ENCODE data around the gene CLIC6.

The CLIC6 gene

DNA sequence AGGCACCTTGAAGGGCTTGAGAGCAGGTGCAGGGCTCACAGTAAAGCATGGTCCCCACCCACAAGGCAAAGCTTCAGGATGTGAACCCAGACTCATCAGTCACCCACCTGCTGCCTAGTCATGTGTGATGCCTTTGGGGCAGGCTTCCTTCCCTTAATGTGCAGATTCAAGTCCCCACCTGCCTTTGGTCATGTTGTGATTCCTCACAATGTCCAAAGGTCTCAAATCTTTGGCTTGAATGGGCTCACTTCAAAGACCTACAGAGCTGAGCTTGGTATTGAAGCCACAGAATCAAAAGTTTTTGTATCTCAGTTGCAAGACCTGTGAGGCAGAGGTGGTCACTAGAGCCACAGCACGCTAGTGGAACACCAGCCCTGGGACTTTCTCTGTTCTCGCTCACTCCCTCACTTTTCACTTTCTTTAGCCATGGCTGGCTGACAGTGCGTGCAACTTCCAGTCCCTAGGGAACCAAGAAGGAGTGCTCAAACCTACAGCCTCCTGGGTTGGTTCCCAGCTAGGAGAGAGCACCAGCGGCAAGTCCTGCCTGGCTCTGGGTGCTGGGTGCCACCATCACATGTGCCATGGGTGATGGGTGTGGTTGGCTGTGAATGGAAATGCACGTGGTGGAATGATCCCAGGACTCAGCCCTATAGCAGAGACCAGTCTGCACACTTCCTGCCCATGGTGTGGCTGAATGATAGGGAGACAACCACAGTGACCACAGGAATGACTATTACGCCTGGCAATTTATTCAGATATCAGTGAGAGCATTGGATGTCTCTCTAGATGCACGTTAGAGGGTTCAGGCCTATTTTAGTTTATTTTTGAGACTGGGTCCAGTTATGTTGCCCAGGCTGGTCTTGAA is 26.4 kb upstream of the CLIC6 start:
- H3K27ac ChIP-seq, result no peak overlapping the region
- TF ChIP-seq CTCF (IDR thresholded peaks at IDR 0.05), result no peak
- TF ChIP-seq ZFX (IDR thresholded peaks at IDR 0.05; ENCODE audit: borderline replicate concordance), result no peak

DNA sequence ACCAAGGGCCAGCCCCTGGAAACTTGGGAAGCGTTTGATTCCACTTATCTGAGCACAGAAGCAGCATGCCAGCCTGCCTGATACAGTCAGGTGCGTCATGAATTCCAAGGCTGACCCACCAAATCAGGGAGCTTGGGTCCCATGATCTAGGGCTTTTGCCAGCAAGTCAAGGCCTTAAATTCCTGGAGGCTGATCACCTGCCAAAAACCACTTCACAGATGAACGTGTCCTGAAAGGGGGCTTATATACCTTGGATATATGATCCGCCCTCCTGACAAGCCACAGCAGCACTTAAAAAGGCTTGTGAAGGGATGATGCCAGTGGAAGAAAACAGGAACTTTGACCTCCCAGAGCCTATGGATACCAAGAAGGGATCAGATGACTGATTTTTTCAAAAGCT is 24.0 kb upstream of the CLIC6 start:
- TF ChIP-seq CTCF (IDR thresholded peaks at IDR 0.05) (no peak), ZFX (IDR thresholded peaks at IDR 0.05; ENCODE audit: borderline replicate concordance) (no peak)
- no peak overlapping the region for H3K27ac ChIP-seq

DNA sequence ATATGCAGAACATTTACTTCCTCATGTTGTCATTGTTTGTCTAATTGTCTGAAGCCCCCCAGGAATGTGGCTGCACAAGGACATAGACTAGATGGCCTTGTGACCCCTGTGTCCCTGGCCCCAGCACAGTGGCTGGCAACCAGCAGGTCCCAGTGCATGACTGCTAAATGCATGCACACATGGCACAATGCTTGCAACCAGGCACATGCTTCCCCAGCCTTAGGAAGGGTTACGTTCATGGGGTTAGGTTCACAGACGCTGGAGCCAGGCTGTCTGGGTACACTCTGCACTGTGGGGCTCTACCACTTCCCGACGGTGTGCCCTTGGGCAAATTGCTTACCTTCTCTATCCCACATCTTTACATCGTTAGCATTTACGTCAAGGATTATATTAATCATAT is 21.2 kb upstream of the CLIC6 start:
- H3K27ac ChIP-seq, result no peak overlapping the region
- TF ChIP-seq ZFX (IDR thresholded peaks at IDR 0.05; ENCODE audit: borderline replicate concordance) (no peak), CTCF (IDR thresholded peaks at IDR 0.05) (no peak)

DNA sequence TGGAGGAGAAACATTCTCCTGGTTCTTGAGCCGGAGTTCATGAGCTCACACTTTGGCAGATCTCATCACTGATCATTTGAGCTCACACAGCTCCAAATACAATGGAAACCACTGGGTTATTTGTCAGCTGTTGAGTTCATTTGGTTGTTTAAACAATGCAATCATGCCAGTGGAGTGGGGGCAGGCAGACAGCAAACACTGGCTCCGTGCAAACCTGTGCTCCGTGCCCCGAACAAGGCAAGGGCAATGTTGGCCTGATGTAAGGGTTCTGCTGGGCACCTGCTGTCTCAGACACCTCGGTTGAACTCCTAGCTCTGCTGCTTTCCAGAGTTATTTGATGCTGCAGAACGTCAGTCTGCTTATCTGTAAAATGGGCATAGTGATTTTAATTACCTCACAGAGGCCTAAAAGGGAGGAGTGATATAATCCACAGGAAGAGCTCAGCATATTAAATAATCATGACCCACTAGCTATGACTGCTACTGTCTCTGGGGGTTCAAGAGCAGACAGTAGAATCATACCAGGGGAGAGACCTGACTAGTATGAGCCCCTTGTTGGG is 20.0 kb upstream of the CLIC6 start:
- H3K27ac ChIP-seq, result no peak overlapping the region
- TF ChIP-seq CTCF (IDR thresholded peaks at IDR 0.05), result no peak
- no peak for TF ChIP-seq ZFX (IDR thresholded peaks at IDR 0.05; ENCODE audit: borderline replicate concordance)

- no peak for TF ChIP-seq CTCF (IDR thresholded peaks at IDR 0.05)
- TF ChIP-seq ZFX (IDR thresholded peaks at IDR 0.05; ENCODE audit: borderline replicate concordance), result no peak
- H3K27ac ChIP-seq, result no peak overlapping the region
Measured at GRCh38 chr21:34649400-34649799, 19.4 kb upstream of the CLIC6 start.

- H3K27ac ChIP-seq, result no peak overlapping the region
- TF ChIP-seq ZFX (IDR thresholded peaks at IDR 0.05; ENCODE audit: borderline replicate concordance) (no peak), CTCF (IDR thresholded peaks at IDR 0.05) (no peak)
Measured at GRCh38 chr21:34650861-34651431, 17.8 kb upstream of the CLIC6 start.

DNA sequence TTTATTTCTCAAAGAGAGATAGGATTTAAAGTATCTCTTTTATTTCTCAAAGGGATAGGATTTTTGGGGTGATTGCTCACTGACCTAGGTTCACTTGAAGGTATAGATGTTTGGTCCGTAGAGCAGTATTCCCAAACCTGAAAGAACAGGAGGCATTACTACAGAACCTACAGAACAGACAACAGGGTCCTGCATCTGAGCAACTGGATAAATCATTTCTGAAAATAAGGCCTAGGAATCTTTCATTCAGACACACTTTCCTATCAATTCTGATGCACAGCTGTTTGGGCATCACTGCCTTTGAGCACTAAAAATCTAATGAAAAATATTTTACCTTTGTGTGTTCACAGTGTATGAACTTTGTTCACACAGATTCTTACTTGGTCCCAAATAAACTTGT is 17.2 kb upstream of the CLIC6 start:
- no peak overlapping the region for H3K27ac ChIP-seq
- TF ChIP-seq ZFX (IDR thresholded peaks at IDR 0.05; ENCODE audit: borderline replicate concordance), result no peak
